ENCODE measurements around the gene FNDC1.

FNDC1 gene

GRCh38 chr6:159232751-159233150, 63.6 kb downstream of the FNDC1 start:
- no peak for TF ChIP-seq EZH2 (IDR thresholded peaks at IDR 0.05; ENCODE audit: borderline replicate concordance, low read depth, low read length, severe bottlenecking)
- ATAC-seq (ENCODE audit: insufficient read depth, low read depth) (no peak), DNase-seq (no peak)
- H3K4me2 ChIP-seq (ENCODE audit: insufficient read depth, low read length) = no peak overlapping the region
- H3K4me3 ChIP-seq (ENCODE audit: low read depth in 1 of 2, low read length in 2 of 2) = no peak overlapping the region
- H3K9me3 ChIP-seq (ENCODE audit: insufficient read depth, low read length, severe bottlenecking) = no peaks in the 10 kb centered on the region
- H3K27ac ChIP-seq (ENCODE audit: low read length) = no peak overlapping the region
- H3K27me3 ChIP-seq (ENCODE audit: insufficient read depth, low read length, poor library complexity) = peaks cover 5% of the 10 kb centered on the region
- no peaks in the 10 kb centered on the region for H3K36me3 ChIP-seq (ENCODE audit: insufficient read depth, low read length)
- H2AFZ ChIP-seq (ENCODE audit: low read depth, low read length) = no peak overlapping the region
- H3K9ac ChIP-seq (ENCODE audit: low read depth, low read length) = no peak overlapping the region
- H3K4me1 ChIP-seq (ENCODE audit: insufficient read depth, low read length) = no peaks in the 10 kb centered on the region
- H3K79me2 ChIP-seq (ENCODE audit: insufficient read depth, low read length) = no peaks in the 10 kb centered on the region
- no peaks in the 10 kb centered on the region for H4K20me1 ChIP-seq (ENCODE audit: insufficient read depth, low read length)

GRCh38 chr6:159233365-159234101, 64.3 kb downstream of the FNDC1 start:
- Histone ChIP-seq H2AFZ (ENCODE audit: low read depth, low read length) (no peak overlapping the region), H4K20me1 (ENCODE audit: insufficient read depth, low read length) (no peaks in the 10 kb centered on the region), H3K79me2 (ENCODE audit: insufficient read depth, low read length) (no peaks in the 10 kb centered on the region)

GRCh38 chr6:159234102-159234553, 64.9 kb downstream of the FNDC1 start:
- DNase-seq = no peak
- no peak for ATAC-seq (ENCODE audit: insufficient read depth, low read depth)
- no peaks in the 10 kb centered on the region for H4K20me1 ChIP-seq (ENCODE audit: insufficient read depth, low read length)
- H3K79me2 ChIP-seq (ENCODE audit: insufficient read depth, low read length) = no peaks in the 10 kb centered on the region
- no peaks in the 10 kb centered on the region for H3K36me3 ChIP-seq (ENCODE audit: insufficient read depth, low read length)
- H3K9ac ChIP-seq (ENCODE audit: low read depth, low read length) = no peak overlapping the region
- H3K4me2 ChIP-seq (ENCODE audit: insufficient read depth, low read length) = no peak overlapping the region
- H3K27ac ChIP-seq (ENCODE audit: low read length) = no peak overlapping the region
- TF ChIP-seq CTCF (IDR thresholded peaks at IDR 0.05; ENCODE audit: borderline replicate concordance, extremely low read depth, low read length, poor library complexity, severe bottlenecking) (no peak), EZH2 (IDR thresholded peaks at IDR 0.05; ENCODE audit: borderline replicate concordance, low read depth, low read length, severe bottlenecking) (no peak)
- no peak overlapping the region for H2AFZ ChIP-seq (ENCODE audit: low read depth, low read length)
- H3K4me3 ChIP-seq (ENCODE audit: low read depth in 1 of 2, low read length in 2 of 2) = no peak overlapping the region
- H3K4me1 ChIP-seq (ENCODE audit: insufficient read depth, low read length) = no peaks in the 10 kb centered on the region
- H3K27me3 ChIP-seq (ENCODE audit: insufficient read depth, low read length, poor library complexity) = peaks cover 5% of the 10 kb centered on the region
- H3K9me3 ChIP-seq (ENCODE audit: insufficient read depth, low read length, severe bottlenecking) = no peaks in the 10 kb centered on the region

More at GRCh38 chr6:159233365-159234101, 64.3 kb downstream of the FNDC1 start:
- H3K4me1 ChIP-seq (ENCODE audit: insufficient read depth, low read length) = no peaks in the 10 kb centered on the region
- no peak for DNase-seq
- no peaks in the 10 kb centered on the region for H3K36me3 ChIP-seq (ENCODE audit: insufficient read depth, low read length)
- no peak overlapping the region for H3K4me3 ChIP-seq (ENCODE audit: low read depth in 1 of 2, low read length in 2 of 2)
- no peak overlapping the region for H3K4me2 ChIP-seq (ENCODE audit: insufficient read depth, low read length)
- no peak overlapping the region for H3K27ac ChIP-seq (ENCODE audit: low read length)
- no peaks in the 10 kb centered on the region for H3K9me3 ChIP-seq (ENCODE audit: insufficient read depth, low read length, severe bottlenecking)
- TF ChIP-seq CTCF (IDR thresholded peaks at IDR 0.05; ENCODE audit: borderline replicate concordance, extremely low read depth, low read length, poor library complexity, severe bottlenecking) = no peak
- TF ChIP-seq EZH2 (IDR thresholded peaks at IDR 0.05; ENCODE audit: borderline replicate concordance, low read depth, low read length, severe bottlenecking) = no peak
- H3K27me3 ChIP-seq (ENCODE audit: insufficient read depth, low read length, poor library complexity) = peaks cover 5% of the 10 kb centered on the region
- H3K9ac ChIP-seq (ENCODE audit: low read depth, low read length) = no peak overlapping the region
- ATAC-seq (ENCODE audit: insufficient read depth, low read depth) = no peak

- H3K36me3 ChIP-seq (ENCODE audit: insufficient read depth, low read length) = no peaks in the 10 kb centered on the region
- H3K4me2 ChIP-seq (ENCODE audit: insufficient read depth, low read length) = no peak overlapping the region
- ATAC-seq (ENCODE audit: insufficient read depth, low read depth) (no peak), DNase-seq (no peak)
- H3K9ac ChIP-seq (ENCODE audit: low read depth, low read length) = no peak overlapping the region
- TF ChIP-seq CTCF (IDR thresholded peaks at IDR 0.05; ENCODE audit: borderline replicate concordance, extremely low read depth, low read length, poor library complexity, severe bottlenecking) (no peak), EZH2 (IDR thresholded peaks at IDR 0.05; ENCODE audit: borderline replicate concordance, low read depth, low read length, severe bottlenecking) (no peak)
- no peaks in the 10 kb centered on the region for H4K20me1 ChIP-seq (ENCODE audit: insufficient read depth, low read length)
- peaks cover 4% of the 10 kb centered on the region for H3K27me3 ChIP-seq (ENCODE audit: insufficient read depth, low read length, poor library complexity)
- no peaks in the 10 kb centered on the region for H3K9me3 ChIP-seq (ENCODE audit: insufficient read depth, low read length, severe bottlenecking)
- no peak overlapping the region for H2AFZ ChIP-seq (ENCODE audit: low read depth, low read length)
- H3K4me3 ChIP-seq (ENCODE audit: low read depth in 1 of 2, low read length in 2 of 2) = no peak overlapping the region
- no peak overlapping the region for H3K27ac ChIP-seq (ENCODE audit: low read length)
- no peaks in the 10 kb centered on the region for H3K4me1 ChIP-seq (ENCODE audit: insufficient read depth, low read length)
- H3K79me2 ChIP-seq (ENCODE audit: insufficient read depth, low read length) = no peaks in the 10 kb centered on the region
Measured at GRCh38 chr6:159238920-159239558, 69.8 kb downstream of the FNDC1 start.

Measured in DND-41 (cell line).